D341Med (cell line): ENCODE results near the gene DHX58.

Experiments
- DNase-seq: peaks from one replicate; pipeline ENCODE4 v3.0.0; 2012; ENCODE audit warnings: low spot score

Gene DHX58

DNA sequence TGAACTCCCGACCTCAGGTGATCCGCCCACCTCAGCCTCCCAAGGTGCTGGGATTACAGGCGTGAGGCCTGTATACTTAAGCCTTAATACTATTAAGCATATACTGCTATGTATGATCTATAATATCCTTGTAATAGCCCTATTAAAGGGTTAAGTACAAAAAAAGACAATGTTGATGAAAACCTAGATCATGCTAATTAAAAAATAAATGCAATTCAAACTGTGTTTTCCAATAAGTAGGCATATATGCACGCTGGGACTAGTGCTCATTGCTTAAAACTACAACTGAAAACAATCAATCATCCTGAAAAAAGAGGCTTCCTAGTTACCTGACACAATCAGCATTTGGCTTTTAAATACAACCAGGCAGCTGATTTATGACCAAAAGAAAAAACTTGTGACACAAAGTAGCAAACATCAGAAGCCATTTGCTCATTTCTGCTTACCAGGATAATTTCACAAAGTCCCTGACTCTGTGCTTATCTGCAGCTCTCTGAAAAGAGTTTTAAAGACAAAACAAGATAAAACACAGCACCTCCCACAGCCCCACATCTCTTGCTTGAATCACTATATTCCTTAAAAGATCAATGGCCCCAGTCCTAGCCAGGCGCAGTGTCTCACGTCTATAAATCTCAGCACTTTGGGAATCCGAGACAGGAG is 25.3 kb downstream of the DHX58 start:
- DNase-seq: no peak

DNA sequence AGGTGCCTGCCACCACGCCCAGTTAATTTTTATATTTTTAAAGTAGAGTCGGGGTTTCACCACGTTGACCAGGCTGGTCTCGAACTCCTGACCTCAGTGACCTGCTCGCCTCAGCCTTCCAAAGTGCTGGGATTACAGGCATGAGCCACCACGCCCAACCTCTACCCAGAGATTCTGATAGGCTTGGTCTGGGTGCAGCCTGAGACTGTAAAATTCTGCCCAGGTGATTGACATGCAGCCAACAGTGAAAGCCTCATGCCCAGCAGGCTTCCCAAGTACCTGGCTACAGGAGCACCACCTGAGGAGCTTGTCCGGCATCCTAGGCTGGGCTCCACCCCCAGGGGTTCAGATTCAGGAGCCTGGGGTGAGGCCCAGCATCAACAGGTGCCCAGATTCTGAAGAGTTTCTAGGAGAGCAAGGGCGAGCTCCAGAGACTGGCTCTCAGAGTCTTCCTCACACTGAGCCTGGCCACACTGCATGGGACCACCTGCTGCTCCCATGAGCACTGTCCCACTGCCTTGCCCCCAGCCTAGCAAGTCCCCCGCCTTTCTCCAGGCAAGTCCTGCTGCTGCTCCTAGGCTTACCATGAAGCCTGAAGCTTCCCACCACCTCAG is 30.9 kb downstream of the DHX58 start:
- DNase-seq: no peak

DNA sequence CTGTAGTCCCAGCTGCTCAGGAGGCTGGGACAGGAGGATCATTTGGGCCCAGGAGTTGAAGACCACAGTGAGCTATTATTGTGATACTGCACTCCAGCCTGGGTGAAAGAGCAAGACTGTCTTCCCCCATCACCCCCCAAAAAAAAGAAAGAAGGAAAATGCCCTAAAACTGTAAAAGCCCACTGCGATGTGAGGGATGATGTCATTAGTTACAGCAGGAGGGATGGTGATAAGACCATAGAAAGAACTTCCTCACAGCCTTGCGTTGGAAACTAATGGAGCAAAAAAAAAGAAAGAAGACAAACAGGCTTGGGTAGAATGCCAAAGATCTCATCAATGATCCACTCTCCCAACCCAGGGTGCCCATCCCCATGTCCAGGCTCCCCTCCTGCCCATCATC is 33.0 kb downstream of the DHX58 start:
- no peak for DNase-seq

DNA sequence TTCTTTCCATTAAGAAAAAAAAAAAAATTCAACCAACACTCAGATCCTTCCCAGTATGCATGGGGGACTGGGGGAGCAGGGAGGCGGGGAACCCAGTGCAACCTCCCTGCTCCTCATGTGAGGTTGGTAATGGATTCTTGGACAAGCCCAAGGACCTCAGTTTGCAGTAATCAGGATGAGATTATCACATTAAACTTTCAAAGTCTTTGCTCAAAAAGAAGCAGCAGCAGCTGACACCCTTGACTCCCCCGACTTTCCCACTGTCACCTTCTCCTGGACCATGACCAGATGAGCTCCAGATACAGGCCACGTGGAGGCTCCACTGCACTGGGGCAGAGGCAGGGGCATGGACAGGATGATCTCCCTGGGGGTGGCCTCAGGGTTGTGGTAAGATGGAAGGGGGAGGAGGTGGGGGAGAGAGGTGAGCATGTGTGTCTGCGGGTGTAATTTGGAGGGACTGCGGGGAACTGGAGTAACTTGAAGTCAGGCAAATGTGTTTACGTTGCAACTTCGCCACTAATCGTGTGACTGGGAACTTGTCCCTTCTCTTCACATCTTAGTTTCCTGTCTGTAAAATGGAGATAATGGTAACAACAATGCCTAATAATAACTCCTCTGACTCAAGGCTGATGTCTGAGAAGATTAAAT is 34.0 kb downstream of the DHX58 start:
- no peak for DNase-seq

DNA sequence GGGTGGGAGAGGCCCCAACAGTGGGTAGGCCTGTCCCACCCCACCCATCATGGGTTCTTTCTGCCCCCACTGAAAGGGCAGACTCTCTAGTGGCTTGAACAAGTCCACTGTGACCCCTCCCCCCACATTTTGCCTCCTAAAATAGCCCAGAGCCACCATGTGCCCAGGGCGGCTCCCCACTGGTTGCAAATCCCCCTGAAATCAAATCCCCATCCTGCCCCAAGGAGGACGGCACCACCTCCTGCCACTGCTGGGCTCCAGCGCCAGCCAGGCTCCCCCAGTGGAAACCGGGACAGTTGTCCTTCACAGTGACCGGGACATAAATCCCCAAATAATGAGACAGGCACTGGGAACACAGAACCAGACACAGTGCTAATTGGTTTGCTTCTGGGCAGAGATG is 34.8 kb downstream of the DHX58 start:
- no peak for DNase-seq

DNA sequence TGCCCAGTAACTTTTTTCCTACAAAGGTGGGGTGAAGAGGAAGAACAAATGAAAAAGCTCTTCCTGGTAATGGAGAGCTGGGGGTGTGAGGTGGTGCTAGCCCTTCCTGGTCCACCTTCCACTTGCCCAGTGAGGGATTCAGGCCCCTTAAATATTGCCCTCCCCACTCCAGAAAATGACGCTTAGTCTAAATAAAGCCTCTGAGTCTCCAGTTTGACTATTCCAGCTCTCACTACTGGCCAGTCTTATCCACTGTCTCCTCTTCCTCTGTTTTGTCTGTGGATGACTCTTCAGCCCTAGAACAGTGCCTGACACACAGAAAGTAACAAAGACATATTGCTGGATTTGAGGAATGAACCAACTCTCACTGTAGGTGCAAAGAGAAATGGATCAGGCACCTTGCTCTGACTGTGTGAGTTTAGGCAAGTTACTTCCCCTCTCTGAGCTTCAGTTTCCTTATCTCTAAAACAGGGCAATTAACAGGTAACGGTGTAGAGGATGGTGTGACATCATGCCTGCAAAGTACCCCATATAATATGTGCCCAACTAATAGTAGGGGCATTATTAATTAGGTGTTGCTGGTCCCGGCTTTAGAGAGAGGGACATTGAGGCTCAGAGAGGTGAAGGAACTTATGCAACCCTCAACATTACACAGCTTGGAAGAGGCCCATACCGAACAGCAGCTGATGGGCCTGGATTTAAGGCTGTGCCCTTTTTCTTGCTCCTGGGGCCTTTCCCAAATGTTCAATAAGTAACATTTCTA is 35.5 kb downstream of the DHX58 start:
- DNase-seq: no peak

DNA sequence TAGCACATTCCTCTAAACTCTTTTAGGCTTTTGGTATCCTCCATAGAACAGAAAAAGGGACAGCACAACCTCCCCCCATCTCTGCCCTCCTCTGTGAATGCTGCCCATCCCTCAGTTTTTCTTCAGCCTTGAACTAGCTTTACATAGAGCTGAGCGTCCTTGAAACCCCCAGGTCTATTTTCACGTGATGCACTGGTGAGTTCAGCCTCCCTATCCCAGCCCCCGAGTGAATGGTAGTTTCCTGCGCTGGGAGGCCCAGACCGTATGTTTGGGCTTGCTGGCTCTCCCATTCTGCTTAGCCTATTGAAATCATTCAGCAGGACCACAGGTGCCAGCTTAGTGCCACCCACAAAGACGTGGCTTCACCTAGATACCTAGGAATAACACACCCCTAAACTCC is 36.7 kb downstream of the DHX58 start:
- DNase-seq: no peak

DNA sequence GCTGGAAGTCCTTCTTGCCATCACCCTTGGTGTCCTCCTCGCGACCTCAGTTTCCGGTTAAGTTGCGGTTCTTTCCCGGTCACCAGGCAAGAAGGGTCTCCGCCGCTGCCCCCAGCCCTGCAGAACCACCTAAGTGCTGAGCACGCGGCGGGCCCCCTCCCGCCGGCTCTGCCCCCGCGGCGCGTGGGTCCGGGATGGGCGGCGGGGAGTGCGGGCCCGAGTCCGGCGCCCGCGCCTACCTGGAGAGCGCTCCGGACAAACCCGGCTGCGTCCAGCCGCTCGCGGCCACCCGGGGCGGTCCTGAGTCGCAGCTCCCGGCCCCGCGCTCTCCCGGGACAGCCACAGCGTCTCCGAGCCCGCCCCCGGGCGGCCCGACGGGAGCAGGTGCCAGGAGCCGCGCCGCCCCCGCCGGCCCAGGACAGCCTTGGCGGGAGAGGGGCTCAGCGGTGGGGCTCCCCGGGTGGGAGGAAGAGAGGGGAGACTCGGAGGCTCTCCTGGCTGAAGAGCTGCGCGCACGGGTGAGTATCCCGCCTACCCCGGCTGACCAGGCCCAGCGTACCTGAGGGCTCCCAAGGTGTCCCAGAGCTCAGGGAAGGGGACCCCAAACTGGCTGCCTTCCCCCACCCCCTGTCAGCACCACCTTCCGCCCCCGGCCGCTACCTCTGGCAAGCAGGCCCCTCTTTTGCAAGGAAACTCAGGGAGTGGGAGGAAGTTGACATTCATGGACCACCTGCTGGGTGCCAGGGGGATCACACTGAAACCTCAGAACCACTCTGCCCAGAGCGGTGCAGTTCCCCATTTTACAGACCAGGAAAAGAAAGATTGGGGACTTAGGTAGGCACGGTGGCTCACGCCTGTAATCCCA is 40.0 kb downstream of the DHX58 start:
- peak; percentile 66 for DNase-seq

DNA sequence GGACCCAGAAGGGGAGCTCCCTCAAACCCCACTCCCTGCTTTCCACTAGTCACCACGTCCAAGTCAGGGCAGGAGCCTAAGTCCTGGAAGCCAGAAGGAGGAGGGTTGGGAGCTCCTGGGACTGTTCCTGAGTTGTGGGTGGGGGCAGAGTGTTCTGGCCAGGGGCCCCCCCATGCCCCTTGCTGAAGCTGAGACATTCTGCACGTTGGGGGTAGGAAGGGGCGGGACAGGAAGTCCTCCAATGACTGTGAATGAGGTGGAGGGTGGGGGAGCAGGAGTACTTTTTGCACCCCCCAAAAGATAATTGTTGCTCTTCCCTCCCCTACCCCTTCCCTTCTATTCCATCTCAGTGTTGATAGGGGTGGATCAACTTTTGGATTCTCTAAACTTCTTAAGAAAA is 40.7 kb downstream of the DHX58 start:
- DNase-seq: no peak

DNA sequence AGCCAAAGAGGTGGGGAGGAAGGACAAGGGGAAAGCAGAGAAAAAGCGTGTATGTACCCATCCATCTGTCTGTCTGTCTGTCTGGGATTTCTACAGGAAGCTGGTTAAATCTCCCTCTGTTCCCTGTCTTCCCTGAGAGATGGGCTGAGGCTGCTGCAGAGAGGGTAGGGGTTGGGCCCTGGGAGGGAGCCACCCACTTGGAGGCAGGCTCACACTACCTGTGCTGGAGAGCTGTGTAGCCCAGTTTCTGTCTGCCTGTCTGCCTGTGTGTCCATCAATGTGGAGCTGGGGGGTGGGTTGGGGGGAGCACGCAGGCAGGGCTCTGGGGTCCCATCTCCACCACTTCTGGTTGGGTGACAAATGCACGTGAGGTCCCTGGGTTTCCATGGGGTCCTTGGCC is 43.5 kb downstream of the DHX58 start:
- no peak for DNase-seq

DNA sequence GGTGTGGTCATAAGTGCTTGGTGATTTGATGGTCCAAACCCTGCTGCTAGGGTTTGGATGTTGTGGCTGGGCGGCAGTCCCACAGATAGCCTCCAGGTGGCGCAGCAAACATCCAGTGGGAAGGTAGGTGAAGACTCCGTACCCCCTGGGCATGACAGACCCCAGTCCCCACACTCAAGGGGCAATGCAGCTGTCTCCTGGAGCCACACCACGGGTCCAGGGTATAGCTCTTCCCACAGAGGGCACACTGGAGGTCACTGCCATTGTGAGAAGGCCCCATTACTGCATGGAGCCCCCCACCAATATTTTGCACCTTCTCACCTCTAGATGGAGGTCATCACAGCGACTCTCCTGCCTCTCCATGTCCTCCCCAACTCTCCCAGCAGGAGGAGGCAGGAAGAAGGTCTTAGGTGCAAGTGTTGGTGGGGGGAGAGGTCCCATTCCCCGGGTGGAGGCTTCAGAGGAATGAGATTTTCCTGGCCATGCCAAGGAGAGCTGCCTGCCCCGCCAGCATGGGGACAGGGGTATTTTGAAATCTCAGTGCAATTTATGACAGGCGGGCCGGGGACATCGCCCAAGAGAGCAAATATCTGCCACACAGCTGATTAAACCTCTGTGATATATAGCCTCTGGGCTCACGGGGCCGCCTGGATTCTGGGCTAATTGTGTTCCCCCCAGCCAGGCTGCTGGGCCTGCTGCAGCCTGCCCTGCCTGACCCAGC is 45.0 kb downstream of the DHX58 start:
- DNase-seq: peak; percentile 89

DNA sequence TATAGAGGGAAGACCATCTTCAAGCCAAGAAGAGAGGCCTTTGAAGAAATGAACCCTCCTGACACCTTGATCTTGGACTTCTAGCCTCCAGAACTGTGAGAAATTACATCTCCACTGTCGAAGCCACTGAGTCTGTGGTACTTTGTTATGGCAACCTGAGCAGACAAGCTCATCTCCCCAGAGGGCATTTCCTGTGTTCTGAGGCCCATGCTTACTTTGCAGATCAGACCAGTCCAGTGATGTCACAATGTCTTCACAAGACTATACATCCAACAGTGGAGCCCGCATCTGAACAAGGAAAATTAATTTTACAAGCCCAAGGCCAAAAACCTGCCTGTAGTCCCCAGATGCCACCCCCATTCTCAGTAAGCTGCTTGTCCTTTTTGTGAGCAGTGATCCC is 47.3 kb downstream of the DHX58 start:
- no peak for DNase-seq

DNA sequence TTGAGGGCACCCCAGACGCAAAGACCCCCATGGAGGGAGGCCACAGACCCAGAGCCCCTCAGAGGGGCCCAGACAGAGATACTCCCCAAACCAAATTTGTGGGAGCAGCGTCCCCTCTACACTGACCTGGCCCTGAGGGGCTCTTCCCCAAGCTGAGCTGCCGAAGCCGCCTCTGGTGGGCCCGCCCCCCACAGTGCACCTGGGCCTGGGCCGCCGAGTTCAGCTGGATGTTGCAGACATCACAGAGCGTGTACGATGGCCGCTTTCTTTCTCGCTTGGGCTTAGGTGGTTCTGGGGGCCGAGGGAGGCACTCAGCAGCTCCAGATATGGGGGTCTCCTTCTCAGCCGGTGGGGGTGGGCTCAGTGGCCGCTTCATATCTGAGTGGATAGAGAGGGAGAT is 49.8 kb downstream of the DHX58 start:
- no peak for DNase-seq

DNA sequence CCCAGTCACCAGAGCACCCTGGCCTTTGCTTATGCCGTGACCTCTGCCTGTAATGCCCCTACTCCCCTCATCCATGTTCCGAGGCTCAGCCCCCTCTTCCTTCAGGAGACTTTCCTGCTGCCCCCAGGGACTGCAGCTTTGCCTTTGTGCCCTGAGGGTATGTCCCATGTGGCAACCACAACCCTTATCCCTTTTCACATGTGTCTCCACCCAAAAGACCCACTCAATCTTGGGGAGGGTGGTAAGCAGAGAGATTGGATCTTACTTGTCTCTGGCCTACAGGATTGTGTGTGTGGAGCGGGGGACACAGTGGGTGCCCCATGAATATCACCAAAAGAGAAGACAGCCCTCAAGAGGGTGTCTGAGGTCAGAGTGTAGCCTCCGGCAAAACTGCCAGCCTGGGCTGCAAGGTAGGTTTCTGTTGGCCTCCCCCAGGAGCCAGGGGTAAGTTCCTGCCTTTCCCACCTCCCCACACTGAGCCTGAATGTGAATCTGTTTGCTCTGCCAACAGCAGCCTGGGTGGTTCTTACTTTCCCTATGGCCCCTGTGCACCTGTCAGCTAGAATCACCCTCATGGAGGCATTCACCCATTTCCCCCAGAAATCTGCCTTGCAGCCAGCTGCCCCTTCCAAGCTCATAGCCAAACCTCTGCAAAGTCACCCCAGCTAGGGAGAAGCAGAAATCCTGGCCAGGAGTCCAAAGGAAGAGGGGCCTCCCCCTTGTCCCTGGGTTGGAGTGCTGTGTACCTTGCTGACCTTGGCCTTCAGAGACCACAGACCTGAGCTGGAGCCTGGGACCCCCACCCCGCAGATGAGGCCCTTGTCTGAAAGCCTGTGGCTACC is 50.6 kb downstream of the DHX58 start:
- DNase-seq: no peak

DNA sequence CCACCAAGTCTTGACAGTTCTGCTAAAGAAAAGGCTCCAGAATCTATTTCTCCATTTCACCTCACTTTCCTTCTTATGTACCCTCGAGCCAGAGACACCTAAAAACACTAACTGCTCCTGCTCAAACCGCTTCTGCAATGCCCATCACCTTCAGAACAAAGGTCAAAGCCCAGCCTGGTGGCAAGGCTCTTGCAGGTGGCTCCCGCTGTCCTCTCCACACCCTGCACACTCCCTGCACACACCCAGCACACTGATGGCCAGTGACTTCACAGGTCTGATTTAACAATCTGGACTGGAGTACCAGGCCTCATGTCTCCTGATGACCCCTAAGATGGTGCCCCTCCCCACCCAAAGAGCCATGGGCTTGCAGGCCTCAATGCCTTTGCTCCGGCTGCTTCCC is 52.3 kb downstream of the DHX58 start:
- DNase-seq: no peak

DNA sequence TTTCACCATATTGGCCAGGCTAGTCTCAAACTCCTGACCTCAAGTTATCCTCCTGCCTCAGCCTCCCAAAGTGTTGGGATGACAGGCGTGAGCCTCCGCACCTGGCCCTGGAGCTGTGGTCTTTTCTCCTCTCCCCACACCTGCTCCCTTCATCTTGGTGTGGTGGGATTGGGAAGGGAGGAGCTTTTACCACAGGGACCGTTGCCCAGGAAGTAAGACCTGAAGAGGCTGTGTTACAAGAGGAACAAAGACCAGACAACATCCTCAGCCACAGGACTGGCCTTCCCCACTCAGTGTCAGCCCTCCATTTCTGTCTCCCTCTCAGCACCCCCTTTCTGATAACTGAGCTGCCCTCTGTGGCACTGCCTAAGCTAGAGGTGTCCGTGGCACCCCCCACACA is 52.7 kb downstream of the DHX58 start:
- DNase-seq: no peak

DNA sequence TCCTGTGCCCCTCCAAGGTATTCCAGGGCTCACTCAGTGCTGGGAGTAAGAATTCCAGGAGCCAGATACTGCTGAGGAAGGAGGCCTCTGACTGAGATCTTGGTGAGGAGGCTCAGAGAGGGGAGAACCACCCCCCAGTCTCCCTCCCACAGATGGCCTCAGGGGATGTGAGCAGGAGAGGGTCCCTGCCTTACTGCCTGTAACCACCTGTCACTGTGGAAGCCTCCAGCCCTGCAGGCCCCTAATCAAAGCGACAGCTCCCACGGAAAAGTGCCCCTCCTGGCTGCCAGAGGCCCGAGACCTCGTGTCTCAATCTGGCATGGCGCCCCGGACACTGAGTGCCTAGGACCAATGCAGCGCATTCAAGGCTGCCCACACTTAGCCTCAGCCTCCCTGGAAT is 54.5 kb downstream of the DHX58 start:
- no peak for DNase-seq

DNA sequence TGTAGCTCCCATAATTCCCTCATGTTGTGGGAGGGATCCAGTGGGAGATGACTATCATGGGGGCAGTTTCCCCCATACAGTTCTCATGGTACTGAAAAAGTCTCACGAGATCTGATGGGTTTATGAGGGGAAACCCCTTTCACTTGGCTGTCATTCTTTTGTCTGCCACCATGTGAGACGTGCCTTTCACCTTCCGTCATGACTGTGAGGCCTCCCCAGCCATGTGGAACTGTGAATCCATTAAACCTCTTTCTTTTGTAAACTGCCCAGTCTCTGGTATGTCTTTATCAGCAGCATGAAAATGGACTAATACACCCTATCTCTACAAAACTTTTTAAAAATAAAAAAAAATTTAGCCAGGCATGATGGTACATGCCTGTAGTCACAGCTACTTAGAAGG is 55.9 kb downstream of the DHX58 start:
- DNase-seq: no peak

DNA sequence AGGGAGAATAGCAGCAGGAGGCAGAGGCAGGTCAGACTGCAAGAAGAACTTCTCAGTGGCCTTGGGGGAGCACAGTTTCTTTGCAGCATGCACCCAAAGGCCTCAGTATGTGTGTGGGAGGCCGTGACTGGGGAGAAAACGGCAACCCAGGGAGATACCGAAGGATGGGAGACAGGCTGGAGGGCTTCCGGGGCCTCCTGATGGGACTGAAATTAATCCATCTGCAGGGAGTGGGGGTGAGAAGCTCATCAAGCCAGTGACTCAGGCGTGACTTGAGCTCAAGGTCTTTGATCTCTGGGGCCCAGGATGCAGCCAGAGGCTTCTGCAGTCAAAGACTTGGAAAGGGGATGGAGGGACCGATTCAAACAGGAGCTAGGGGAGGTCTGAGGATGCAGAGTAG is 57.0 kb downstream of the DHX58 start:
- no peak for DNase-seq

DNA sequence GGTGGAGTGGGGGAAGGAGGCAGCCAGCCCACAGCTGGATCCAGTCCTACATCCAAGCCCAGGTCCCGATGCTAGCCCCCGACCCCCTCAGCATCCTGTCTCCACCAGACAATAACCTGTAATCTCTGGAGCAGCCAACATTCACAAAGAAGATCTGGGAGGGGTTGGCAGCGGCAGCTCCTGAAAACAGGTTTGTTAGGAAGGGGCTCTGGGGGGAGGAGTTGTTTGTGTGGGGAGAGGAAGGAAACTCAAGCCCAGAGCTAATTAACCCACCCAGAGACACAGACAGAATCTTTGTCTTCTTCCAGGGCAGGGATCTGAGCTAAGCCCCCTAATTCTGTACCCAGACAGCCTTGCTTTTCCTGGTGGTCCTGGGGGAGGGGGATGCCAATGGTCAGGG is 57.5 kb downstream of the DHX58 start:
- no peak for DNase-seq
